ENCODE results near the gene HOXB4.

GRCh38 chr17:48562934-48563333, 15.2 kb downstream of the HOXB4 start:
- TF ChIP-seq POLR2AphosphoS5 (IDR thresholded peaks at IDR 0.05; ENCODE audit: low read depth, low read length) = no peak
- no peak for TF ChIP-seq POLR2A (IDR thresholded peaks at IDR 0.05; ENCODE audit: low read depth, low read length)

Data from GM12891 (cell line).